Endothelial cell of umbilical vein (primary cell): Measurements from ENCODE around the gene GGA3.

Experiments
- CTCF ChIP-seq, 2 donors: IDR thresholded peaks; 1 replicate in 1 of 2; 2 replicates in 1 of 2; pipeline ENCODE4 v1.5.1; 2011; ENCODE audit warnings: low read length in 2 of 2, mild to moderate bottlenecking in 2 of 2, moderate library complexity in 2 of 2, control low read depth in 1 of 2, inconsistent platforms in 1 of 2, low read depth in 1 of 2; ENCODE audit not compliant: insufficient read depth in 1 of 2; ENCODE audit errors: extremely low read depth in 1 of 2
- EZH2 ChIP-seq: IDR thresholded peaks from 2 replicates; pipeline ENCODE4 v1.6.1; 2012; ENCODE audit warnings: borderline replicate concordance, low read depth, mild to moderate bottlenecking, moderate library complexity, low read length, inconsistent platforms; ENCODE audit not compliant: severe bottlenecking
- JUN ChIP-seq: IDR thresholded peaks from 2 replicates; pipeline ENCODE4 v1.6.1; 2011; ENCODE audit warnings: borderline replicate concordance, low read depth; ENCODE audit not compliant: insufficient read length, insufficient read depth
- MYC ChIP-seq: IDR thresholded peaks from one replicate; pipeline ENCODE4 v1.6.1; 2011; ENCODE audit warnings: mild to moderate bottlenecking, low read depth, low read length
- POLR2A ChIP-seq: IDR thresholded peaks from 2 replicates; pipeline ENCODE4 v1.6.1; 2012; ENCODE audit warnings: low read depth, mild to moderate bottlenecking, control low read depth, low read length
- POLR2AphosphoS5 ChIP-seq: IDR thresholded peaks from 2 replicates; pipeline ENCODE4 v1.6.1; 2012; ENCODE audit warnings: low read depth, mild to moderate bottlenecking, control low read depth, low read length, moderate library complexity; ENCODE audit not compliant: insufficient read depth

DNA sequence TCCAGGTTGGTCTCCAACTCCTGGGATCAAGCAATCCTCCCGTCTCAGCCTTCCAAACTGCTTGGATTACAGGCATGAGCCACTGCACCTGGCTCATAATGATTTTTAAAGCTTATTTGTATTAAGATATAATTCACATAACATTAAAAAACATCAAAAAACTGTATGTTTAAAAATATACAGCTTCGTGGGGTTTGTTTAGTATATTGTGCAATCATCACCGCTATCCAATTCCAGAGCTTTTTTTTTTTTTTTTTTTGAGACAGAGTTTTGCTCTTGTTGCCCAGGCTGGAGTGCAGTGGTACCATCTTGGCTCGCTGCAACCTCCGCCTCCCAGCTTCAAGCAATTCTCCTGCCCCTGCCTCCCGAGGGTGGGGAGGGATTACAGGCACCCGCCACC is 38.9 kb upstream of the GGA3 start:
- TF ChIP-seq CTCF (IDR thresholded peaks at IDR 0.05; ENCODE audit: extremely low read depth in 1 of 2, insufficient read depth in 1 of 2, low read depth in 1 of 2, low read length in 2 of 2) (no peak), POLR2A (no peak), EZH2 (no peak), MYC (no peak), POLR2AphosphoS5 (no peak), JUN (no peak)
